Mammary epithelial cell (primary cell): ENCODE results near the gene SYT12.

Source experiments
- EZH2 ChIP-seq: IDR thresholded peaks from 2 replicates; pipeline ENCODE4 v1.6.1; 2012; ENCODE audit warnings: low read length, inconsistent platforms, borderline replicate concordance
- TF ChIP-seq, protein P1 (sequence below), 2 donors: IDR thresholded peaks in 1 of 2; conservative IDR thresholded peaks in 1 of 2; 2 replicates each; pipeline ENCODE4 v1.5.1; 2011 to 2012; ENCODE audit warnings: inconsistent platforms in 2 of 2, low read length in 2 of 2, mild to moderate bottlenecking in 2 of 2, control low read depth in 1 of 2, low read depth in 1 of 2; ENCODE audit not compliant: insufficient read depth in 1 of 2; ENCODE audit errors: extremely low read depth in 1 of 2

DNA sequence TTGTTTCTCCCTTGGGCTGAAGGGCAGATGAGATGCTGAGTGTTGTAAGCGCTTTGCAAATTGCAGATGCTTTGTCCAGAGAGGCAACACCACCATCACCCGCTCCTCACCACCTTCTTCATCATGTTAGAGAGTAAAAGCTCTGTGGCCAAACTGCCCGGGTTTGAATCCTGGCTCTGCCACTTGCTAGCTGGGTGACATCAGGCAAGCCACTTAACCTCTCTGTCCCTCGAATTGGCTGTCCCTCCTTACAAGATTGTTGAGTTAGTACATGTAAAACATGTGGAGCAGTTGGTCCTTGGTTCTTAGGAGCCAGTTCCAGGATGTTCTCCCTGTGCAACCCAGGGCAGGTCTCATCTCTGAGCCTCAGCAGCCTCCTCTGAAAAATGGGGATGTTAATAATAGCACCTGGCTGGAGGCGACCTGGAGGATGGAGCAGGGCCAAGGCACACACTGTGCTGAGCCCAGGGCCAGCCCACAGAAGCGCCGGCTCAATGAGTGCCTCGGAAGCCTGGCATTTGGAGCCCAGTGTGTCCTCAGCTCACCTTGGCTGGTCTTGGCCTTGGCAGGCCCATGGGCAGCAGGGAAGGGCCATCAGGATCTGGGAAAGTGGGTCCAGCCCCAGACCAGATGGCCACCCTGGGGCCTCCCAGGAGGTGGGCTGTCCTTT, 37.3 kb upstream of the SYT12 start:
- TF ChIP-seq, protein P1, sequence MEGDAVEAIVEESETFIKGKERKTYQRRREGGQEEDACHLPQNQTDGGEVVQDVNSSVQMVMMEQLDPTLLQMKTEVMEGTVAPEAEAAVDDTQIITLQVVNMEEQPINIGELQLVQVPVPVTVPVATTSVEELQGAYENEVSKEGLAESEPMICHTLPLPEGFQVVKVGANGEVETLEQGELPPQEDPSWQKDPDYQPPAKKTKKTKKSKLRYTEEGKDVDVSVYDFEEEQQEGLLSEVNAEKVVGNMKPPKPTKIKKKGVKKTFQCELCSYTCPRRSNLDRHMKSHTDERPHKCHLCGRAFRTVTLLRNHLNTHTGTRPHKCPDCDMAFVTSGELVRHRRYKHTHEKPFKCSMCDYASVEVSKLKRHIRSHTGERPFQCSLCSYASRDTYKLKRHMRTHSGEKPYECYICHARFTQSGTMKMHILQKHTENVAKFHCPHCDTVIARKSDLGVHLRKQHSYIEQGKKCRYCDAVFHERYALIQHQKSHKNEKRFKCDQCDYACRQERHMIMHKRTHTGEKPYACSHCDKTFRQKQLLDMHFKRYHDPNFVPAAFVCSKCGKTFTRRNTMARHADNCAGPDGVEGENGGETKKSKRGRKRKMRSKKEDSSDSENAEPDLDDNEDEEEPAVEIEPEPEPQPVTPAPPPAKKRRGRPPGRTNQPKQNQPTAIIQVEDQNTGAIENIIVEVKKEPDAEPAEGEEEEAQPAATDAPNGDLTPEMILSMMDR (conservative IDR thresholded peaks at IDR 0.05 in 1 of 2, IDR thresholded peaks at IDR 0.05 in 1 of 2; ENCODE audit: extremely low read depth in 1 of 2, insufficient read depth in 1 of 2, low read depth in 1 of 2, low read length in 2 of 2), result no peak
- TF ChIP-seq EZH2, result no peak
